HG03460 (cell line): ENCODE measurements around the gene INPP5A.
"Not testable (repeated sequence)": the region's sequence is repeated elsewhere in the genome, so short reads cannot be mapped to it uniquely, and the experiment has no call there.

Experiments used
- ATAC-seq: cut with Tn5 transposase; IDR thresholded peaks from one replicate; pipeline ENCODE4 v1.9.1; 2021; ENCODE audit not compliant: unreplicated experiment

Gene INPP5A

GRCh38 chr10:132748545-132749370 lies 211.2 kb downstream of the INPP5A start:
- no peak for ATAC-seq

- ATAC-seq: no peak
These were observed 211.8 kb downstream of the INPP5A start for GRCh38 chr10:132749371-132749795.

GRCh38 chr10:132750936-132751335 lies 213.3 kb downstream of the INPP5A start:
- ATAC-seq: no peak

GRCh38 chr10:132752378-132752777 lies 214.8 kb downstream of the INPP5A start:
- ATAC-seq: no peak

- no peak for ATAC-seq
These were observed 215.4 kb downstream of the INPP5A start for GRCh38 chr10:132752961-132753360.

- no peak for ATAC-seq
These were observed 216.0 kb downstream of the INPP5A start for GRCh38 chr10:132753596-132753995.

GRCh38 chr10:132754071-132754470 lies 216.5 kb downstream of the INPP5A start:
- no peak for ATAC-seq

GRCh38 chr10:132755166-132755711 lies 217.7 kb downstream of the INPP5A start:
- no peak for ATAC-seq

GRCh38 chr10:132756591-132756990 lies 219.0 kb downstream of the INPP5A start:
- ATAC-seq: no peak

- ATAC-seq: no peak
These were observed 219.6 kb downstream of the INPP5A start for GRCh38 chr10:132757171-132757570.

GRCh38 chr10:132758865-132759264 lies 221.3 kb downstream of the INPP5A start:
- no peak for ATAC-seq

GRCh38 chr10:132761395-132762060 lies 223.9 kb downstream of the INPP5A start:
- no peak for ATAC-seq

GRCh38 chr10:132762267-132762666 lies 224.7 kb downstream of the INPP5A start:
- ATAC-seq: no peak

- ATAC-seq: no peak
These were observed 226.0 kb downstream of the INPP5A start for GRCh38 chr10:132763545-132763944.

GRCh38 chr10:132764108-132764507 lies 226.5 kb downstream of the INPP5A start:
- no peak for ATAC-seq

GRCh38 chr10:132765435-132765834 lies 227.8 kb downstream of the INPP5A start:
- ATAC-seq: no peak

GRCh38 chr10:132766291-132766690 lies 228.7 kb downstream of the INPP5A start:
- ATAC-seq: no peak

GRCh38 chr10:132768346-132769248 lies 231.0 kb downstream of the INPP5A start:
- no peak for ATAC-seq

GRCh38 chr10:132770061-132771021 lies 232.8 kb downstream of the INPP5A start:
- ATAC-seq: no peak

- ATAC-seq: not testable (repeated sequence)
These were observed 235.2 kb downstream of the INPP5A start for GRCh38 chr10:132772816-132773215.
